WTC11 (cell line): ENCODE results near the gene SCD. TPM values are rescaled to one million over a fixed set of nuclear protein-coding genes. Genes with fewer than 3 reads are reported as not detected.

Experiments used
- ATAC-seq: fragments of 200-7000 bp; cut with Tn5 transposase; 2 replicates; pipeline ENCODE4 v1.10.0; 2021; ENCODE audit warnings: mild to moderate bottlenecking, moderate library complexity
- CTCF ChIA-PET: fragments of 300-600 bp; sonication (Branson Sonifier 250); formaldehyde crosslinking; loops from one replicate; lab custom pipeline; 2021; ENCODE audit warnings: antibody characterized with exemption; lab: Charles Lee
- POLR2A ChIA-PET: fragments of 350-600 bp; sonication (Branson Sonifier 250); formaldehyde crosslinking; loops from one replicate; lab custom pipeline; 2021; ENCODE audit warnings: antibody characterized with exemption; lab: Charles Lee
- DNase-seq: peaks from one replicate; pipeline ENCODE4 v3.0.0; 2021; ENCODE audit warnings: low spot score
- H3K27ac Mint-ChIP-seq: 2 replicates; pipeline ENCODE4 v1.8.0; 2021; ENCODE audit warnings: mixed read lengths
- H3K27me3 Mint-ChIP-seq: 2 replicates; pipeline ENCODE4 v1.8.0; 2021; ENCODE audit warnings: low read depth, mild to moderate bottlenecking, moderate library complexity, mixed read lengths
- H3K36me3 Mint-ChIP-seq: 2 replicates; pipeline ENCODE4 v1.8.0; 2021; ENCODE audit warnings: mixed read lengths
- H3K4me1 Mint-ChIP-seq: 2 replicates; pipeline ENCODE4 v1.8.0; 2022; ENCODE audit warnings: mixed read lengths
- H3K4me3 Mint-ChIP-seq: 2 replicates; pipeline ENCODE4 v1.8.0; 2021; ENCODE audit warnings: mild to moderate bottlenecking, moderate library complexity, mixed read lengths
- H3K9me3 Mint-ChIP-seq: 2 replicates; pipeline ENCODE4 v1.8.0; 2021; ENCODE audit warnings: mixed read lengths
- ETV6 ChIP-seq: sonication (generic); formaldehyde crosslinking; IDR thresholded peaks from 2 replicates; pipeline ENCODE4 v1.8.1; 2022; ENCODE audit warnings: mild to moderate bottlenecking, missing genetic modification reagents
- FOXK1 ChIP-seq: sonication (generic); formaldehyde crosslinking; IDR thresholded peaks from 2 replicates; pipeline ENCODE4 v1.8.0; 2022; ENCODE audit warnings: mild to moderate bottlenecking, moderate library complexity, missing genetic modification reagents
- GABPB1 ChIP-seq: sonication (generic); formaldehyde crosslinking; IDR thresholded peaks from 2 replicates; pipeline ENCODE4 v1.8.1; 2023; ENCODE audit warnings: mild to moderate bottlenecking, missing genetic modification reagents
- GTF2I ChIP-seq: fragments of 250-450 bp; sonication (Bioruptor Pico); conservative IDR thresholded peaks from 2 replicates; pipeline ENCODE4 v1.4.0; 2021; ENCODE audit warnings: mild to moderate bottlenecking
- JAZF1 ChIP-seq: fragments of 250-450 bp; sonication (Bioruptor Pico); IDR thresholded peaks from 2 replicates; pipeline ENCODE4 v1.9.0; 2021; ENCODE audit warnings: moderate library complexity, mild to moderate bottlenecking, inconsistent platforms
- MYBL2 ChIP-seq: sonication (generic); formaldehyde crosslinking; IDR thresholded peaks from 2 replicates; pipeline ENCODE4 v1.8.1; 2023; ENCODE audit warnings: mild to moderate bottlenecking, moderate library complexity, missing genetic modification reagents
- NFE2L1 ChIP-seq: sonication (generic); formaldehyde crosslinking; IDR thresholded peaks from 2 replicates; pipeline ENCODE4 v1.8.1; 2023; ENCODE audit warnings: missing genetic modification reagents
- OVOL2 ChIP-seq: fragments of 250-450 bp; sonication (Bioruptor Pico); IDR thresholded peaks from 2 replicates; pipeline ENCODE4 v1.9.0; 2021; ENCODE audit warnings: mild to moderate bottlenecking, borderline replicate concordance
- ZNF121 ChIP-seq: sonication (generic); formaldehyde crosslinking; IDR thresholded peaks from 2 replicates; pipeline ENCODE4 v1.8.0; 2023; ENCODE audit warnings: missing genetic modification reagents
- ZNF416 ChIP-seq: fragments of 250-450 bp; sonication (Bioruptor Pico); IDR thresholded peaks from 2 replicates; pipeline ENCODE4 v1.9.0; 2021; ENCODE audit warnings: mild to moderate bottlenecking, inconsistent platforms
- ZNF671 ChIP-seq: fragments of 250-450 bp; sonication (Bioruptor Pico); IDR thresholded peaks from 2 replicates; pipeline ENCODE4 v1.8.0; 2021; ENCODE audit warnings: mild to moderate bottlenecking
- total RNA-seq: library from RNA; stranded (reverse); gene quantifications from 3 replicates; pipeline ENCODE4 v1.2.3, GENCODE V29; 2021
- TF ChIP-seq, protein P1 (sequence below): sonication (generic); formaldehyde crosslinking; IDR thresholded peaks from 2 replicates; pipeline ENCODE4 v1.8.1; 2022; ENCODE audit warnings: mild to moderate bottlenecking, moderate library complexity, missing genetic modification reagents
- TF ChIP-seq, protein P2 (sequence below): sonication (generic); formaldehyde crosslinking; IDR thresholded peaks from 2 replicates; pipeline ENCODE4 v1.8.1; 2023; ENCODE audit warnings: mild to moderate bottlenecking, missing genetic modification reagents
- TF ChIP-seq, protein P3 (sequence below): sonication (generic); formaldehyde crosslinking; IDR thresholded peaks from 2 replicates; pipeline ENCODE4 v1.8.0; 2023; ENCODE audit warnings: missing genetic modification reagents
- TF ChIP-seq, protein P4 (sequence below): sonication (generic); formaldehyde crosslinking; IDR thresholded peaks from 2 replicates; pipeline ENCODE4 v1.8.1; 2022; ENCODE audit warnings: low read depth, mild to moderate bottlenecking, moderate library complexity, missing genetic modification reagents, borderline replicate concordance
- TF ChIP-seq, protein P5 (sequence below): fragments of 250-450 bp; sonication (Bioruptor Pico); IDR thresholded peaks from 2 replicates; pipeline ENCODE4 v1.9.0; 2021; ENCODE audit warnings: moderate library complexity, mild to moderate bottlenecking, inconsistent platforms, borderline replicate concordance
- TF ChIP-seq, protein P6 (sequence below): sonication (generic); formaldehyde crosslinking; conservative IDR thresholded peaks from 2 replicates; pipeline ENCODE4 v1.8.1; 2023; ENCODE audit warnings: mild to moderate bottlenecking, low read depth, missing genetic modification reagents, moderate library complexity

Gene SCD
- total RNA-seq, 1 experiment from 2014 or later, result 556 TPM

DNA sequence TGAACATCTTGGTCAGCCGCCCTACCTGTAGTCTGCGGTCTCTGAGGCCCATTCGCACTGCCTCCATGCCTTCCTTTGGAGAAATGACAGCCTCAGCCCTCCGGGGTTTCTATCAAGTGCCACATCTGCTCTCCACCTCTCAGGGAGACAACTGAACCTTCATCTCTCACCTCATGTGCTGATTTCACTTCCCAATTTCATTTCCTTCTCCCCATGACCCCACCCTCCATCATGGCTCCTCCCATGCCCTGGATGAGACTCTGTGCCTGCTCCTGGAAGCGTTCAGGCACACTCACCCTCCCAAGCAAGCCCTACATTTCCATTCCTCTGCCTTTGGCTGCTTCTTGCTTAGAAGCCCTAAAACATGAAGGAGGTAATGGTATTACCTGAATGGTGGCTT lies 7.8 kb upstream of the SCD start (continued):
- TF ChIP-seq, protein P1, sequence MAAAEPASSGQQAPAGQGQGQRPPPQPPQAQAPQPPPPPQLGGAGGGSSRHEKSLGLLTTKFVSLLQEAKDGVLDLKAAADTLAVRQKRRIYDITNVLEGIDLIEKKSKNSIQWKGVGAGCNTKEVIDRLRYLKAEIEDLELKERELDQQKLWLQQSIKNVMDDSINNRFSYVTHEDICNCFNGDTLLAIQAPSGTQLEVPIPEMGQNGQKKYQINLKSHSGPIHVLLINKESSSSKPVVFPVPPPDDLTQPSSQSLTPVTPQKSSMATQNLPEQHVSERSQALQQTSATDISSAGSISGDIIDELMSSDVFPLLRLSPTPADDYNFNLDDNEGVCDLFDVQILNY (CRISPR knock-in tag), result no peak

DNA sequence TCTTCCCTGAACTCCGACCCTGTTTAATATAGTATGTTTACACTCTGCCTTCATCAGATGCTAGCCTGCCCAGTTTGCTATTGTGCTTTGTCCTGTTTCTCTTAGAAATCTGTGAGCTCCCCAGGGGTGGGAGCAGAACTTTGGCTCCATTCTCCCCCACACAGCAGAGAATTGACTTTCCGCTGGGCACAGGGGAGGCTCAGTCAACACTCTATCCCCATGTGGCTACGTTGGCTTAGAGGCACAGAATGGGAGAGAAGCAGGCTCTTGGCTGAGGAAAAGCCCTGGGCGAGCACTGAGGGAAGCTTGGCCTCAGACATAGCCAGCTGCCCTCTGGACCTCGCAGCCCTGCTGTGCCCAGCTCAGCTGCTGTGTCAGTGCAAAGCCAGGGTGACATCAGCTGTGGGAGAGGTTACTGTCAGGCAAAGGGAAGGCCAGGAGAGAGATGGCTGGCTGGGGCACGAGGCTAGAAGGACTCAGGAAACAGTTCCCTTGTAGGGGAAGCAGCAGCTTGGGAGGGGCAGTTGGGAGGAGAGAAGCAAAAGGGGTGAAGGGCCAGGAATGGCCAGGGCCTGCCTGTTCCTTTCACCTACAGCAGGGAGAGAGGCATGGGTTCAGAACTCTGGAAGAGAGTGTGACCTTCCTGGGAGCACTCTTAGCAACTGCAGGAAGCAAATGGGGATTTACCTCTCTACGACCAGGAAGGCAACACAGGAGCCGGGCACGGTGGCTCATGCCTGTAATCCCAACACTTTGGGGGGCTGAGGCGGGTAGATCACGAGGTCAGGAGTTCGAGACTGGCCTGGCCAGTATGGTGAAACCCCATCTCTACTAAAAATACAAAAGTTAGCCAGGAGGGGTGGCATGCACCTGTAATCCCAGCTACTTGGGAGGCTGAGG lies 5.8 kb upstream of the SCD start:
- DNase-seq (no peak), ATAC-seq (no peak)
- no peak overlapping the region for H3K4me3 Mint-ChIP-seq
- H3K27me3 Mint-ChIP-seq, result no peaks in the 10 kb centered on the region; the same call in 1 of the 2 replicates
- H3K27ac Mint-ChIP-seq, result peak overlapping the region; percentile 70
- no peaks in the 10 kb centered on the region for H3K36me3 Mint-ChIP-seq
- ChIA-PET CTCF (interaction anchor here (0.7 to 3.8 kb wide), 5 partner anchors 30 to 178 kb away, joined by 3 to 20 read pairs (median 5); partner anchors contain the start of gene SEC31B), POLR2A (interaction anchor here (0.5 to 0.6 kb wide), 2 partner anchors 57 to 234 kb away, joined by 3 read pairs; no protein-coding TSS in a partner anchor)
- TF ChIP-seq GABPB1 (peak; percentile 68), FOXK1 (CRISPR knock-in tag) (no peak)
- H3K4me1 Mint-ChIP-seq, result peaks cover 44% of the 10 kb centered on the region
- no peaks in the 10 kb centered on the region for H3K9me3 Mint-ChIP-seq

DNA sequence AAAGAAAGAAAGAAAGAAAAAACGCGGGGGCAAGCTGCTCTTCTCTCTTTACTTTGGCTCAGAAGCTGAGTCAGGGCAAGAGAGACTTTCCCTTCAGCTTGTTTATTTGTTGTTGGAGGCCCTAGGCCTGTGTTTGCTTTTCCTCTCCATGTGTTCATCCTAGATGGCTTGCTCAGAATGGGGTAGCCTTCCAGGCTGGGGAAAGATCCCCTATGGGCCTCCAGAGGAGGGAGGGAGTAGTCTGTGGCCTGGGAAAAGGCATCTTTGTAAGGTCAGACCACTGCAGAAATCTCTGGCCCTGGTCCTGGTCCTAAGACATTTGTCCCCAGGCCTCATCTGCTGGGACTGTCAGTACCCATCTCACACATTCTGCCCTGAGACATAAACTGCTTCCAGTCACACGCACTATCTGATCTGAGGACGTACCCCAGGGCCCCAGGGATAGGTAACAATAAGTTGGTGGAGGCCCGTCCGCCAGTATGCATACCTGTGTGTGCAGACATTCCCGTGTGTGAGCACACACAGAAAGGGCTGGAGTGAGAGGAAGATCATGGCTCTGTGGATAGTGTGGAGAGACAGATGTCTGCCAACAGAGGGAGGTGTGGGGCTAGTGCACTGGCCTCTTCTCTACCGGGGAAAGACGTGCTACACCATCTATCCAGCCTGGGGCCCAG lies 4.9 kb upstream of the SCD start:
- Mint-ChIP-seq H3K4me1 (peaks cover 45% of the 10 kb centered on the region), H3K27ac (peak overlapping the region; percentile 62; the same call in 1 of the 2 replicates), H3K9me3 (no peaks in the 10 kb centered on the region), H3K36me3 (no peaks in the 10 kb centered on the region), H3K4me3 (no peak overlapping the region), H3K27me3 (no peaks in the 10 kb centered on the region; the same call in 1 of the 2 replicates)
- TF ChIP-seq, protein P2, sequence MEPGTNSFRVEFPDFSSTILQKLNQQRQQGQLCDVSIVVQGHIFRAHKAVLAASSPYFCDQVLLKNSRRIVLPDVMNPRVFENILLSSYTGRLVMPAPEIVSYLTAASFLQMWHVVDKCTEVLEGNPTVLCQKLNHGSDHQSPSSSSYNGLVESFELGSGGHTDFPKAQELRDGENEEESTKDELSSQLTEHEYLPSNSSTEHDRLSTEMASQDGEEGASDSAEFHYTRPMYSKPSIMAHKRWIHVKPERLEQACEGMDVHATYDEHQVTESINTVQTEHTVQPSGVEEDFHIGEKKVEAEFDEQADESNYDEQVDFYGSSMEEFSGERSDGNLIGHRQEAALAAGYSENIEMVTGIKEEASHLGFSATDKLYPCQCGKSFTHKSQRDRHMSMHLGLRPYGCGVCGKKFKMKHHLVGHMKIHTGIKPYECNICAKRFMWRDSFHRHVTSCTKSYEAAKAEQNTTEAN, result no peak
- TF ChIP-seq GABPB1, result 0 out of 2 replicates have a peak, but pooled peaks have one; percentile 12
- ATAC-seq (peak; percentile 72), DNase-seq (peak; percentile 68)
- POLR2A ChIA-PET, result interaction anchor here (1.4 kb wide), 1 partner anchor 32 kb away, joined by 5 read pairs; no protein-coding TSS in a partner anchor
- CTCF ChIA-PET, result interaction anchor here (0.7 to 3.8 kb wide), 11 partner anchors 29 to 194 kb away, joined by 3 to 20 read pairs (median 4); partner anchors contain the start of genes HIF1AN and SEC31B

DNA sequence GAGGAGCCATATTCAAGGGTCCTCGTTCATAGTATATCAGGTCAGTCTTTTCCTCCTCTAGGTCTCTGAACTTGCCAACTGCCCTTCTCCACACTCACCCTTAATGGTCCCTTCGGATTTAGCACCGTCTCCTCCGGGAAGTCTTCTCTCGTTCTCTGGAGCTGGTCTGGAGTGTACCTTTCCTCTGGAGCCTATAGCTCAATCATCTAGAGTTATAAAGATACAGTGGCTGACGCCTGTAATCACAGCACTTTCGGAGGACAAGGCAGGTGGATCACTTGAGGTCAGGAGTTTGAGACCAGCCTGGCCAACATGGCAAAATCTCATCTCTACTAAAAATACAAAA lies 4.4 kb upstream of the SCD start:
- H3K9me3 Mint-ChIP-seq, result no peaks in the 10 kb centered on the region
- H3K27ac Mint-ChIP-seq, result no peak overlapping the region

DNA sequence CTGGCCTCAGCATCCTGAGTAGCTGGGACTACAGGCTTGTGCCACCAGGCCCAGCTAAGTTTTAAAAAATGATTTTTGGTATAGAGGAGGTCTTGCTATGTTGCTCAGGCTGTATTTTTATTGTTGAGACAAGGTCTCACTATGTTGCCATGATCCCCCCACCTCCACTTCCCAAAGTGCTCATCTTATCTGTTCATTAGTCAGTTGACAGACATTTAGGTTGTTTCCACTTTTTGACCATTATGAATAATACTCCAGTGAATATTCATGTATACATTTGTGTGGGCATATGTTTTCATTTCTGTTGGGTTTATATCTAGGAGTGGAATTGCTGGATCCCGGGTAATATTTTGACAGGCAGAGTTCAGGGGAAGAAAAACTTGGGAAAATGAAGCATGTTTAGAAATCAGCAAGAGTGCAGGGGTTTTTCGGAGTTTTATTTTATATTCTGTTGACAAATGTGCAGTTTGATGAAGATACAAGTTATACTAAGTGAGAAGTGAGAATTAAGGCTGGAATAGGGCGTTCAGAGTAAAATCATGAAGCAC lies 2.7 kb upstream of the SCD start:
- Mint-ChIP-seq H3K4me3 (no peak overlapping the region), H3K27ac (peak overlapping the region; percentile 7; the same call in 1 of the 2 replicates), H3K9me3 (no peaks in the 10 kb centered on the region), H3K27me3 (no peaks in the 10 kb centered on the region; the same call in 1 of the 2 replicates), H3K4me1 (peaks cover 58% of the 10 kb centered on the region), H3K36me3 (peaks cover 18% of the 10 kb centered on the region)
- DNase-seq, result no peak
- CTCF ChIA-PET, result interaction anchor here (1.3 to 3.8 kb wide), 4 partner anchors 138 to 175 kb away, joined by 3 to 27 read pairs (median 18); partner anchors contain the start of gene SEC31B
- POLR2A ChIA-PET, result interaction anchor here (5.5 kb wide), 1 partner anchor 30 kb away, joined by 104 read pairs; no protein-coding TSS in a partner anchor
- no peak for ATAC-seq
- TF ChIP-seq ZNF416 (CRISPR knock-in tag) (no peak), NFE2L1 (CRISPR knock-in tag) (no peak), ZNF121 (CRISPR knock-in tag) (no peak), JAZF1 (CRISPR knock-in tag) (no peak), MYBL2 (CRISPR knock-in tag) (no peak)
- TF ChIP-seq, protein P3, sequence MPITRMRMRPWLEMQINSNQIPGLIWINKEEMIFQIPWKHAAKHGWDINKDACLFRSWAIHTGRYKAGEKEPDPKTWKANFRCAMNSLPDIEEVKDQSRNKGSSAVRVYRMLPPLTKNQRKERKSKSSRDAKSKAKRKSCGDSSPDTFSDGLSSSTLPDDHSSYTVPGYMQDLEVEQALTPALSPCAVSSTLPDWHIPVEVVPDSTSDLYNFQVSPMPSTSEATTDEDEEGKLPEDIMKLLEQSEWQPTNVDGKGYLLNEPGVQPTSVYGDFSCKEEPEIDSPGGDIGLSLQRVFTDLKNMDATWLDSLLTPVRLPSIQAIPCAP, result no peak
- TF ChIP-seq, protein P4, sequence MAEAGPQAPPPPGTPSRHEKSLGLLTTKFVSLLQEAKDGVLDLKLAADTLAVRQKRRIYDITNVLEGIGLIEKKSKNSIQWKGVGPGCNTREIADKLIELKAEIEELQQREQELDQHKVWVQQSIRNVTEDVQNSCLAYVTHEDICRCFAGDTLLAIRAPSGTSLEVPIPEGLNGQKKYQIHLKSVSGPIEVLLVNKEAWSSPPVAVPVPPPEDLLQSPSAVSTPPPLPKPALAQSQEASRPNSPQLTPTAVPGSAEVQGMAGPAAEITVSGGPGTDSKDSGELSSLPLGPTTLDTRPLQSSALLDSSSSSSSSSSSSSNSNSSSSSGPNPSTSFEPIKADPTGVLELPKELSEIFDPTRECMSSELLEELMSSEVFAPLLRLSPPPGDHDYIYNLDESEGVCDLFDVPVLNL (CRISPR knock-in tag), result no peak
- TF ChIP-seq, protein P5, sequence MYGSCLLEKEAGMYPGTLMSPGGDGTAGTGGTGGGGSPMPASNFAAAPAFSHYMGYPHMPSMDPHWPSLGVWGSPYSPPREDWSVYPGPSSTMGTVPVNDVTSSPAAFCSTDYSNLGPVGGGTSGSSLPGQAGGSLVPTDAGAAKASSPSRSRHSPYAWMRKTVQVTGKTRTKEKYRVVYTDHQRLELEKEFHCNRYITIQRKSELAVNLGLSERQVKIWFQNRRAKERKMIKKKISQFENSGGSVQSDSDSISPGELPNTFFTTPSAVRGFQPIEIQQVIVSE (CRISPR knock-in tag), result no peak
- TF ChIP-seq, protein P6, sequence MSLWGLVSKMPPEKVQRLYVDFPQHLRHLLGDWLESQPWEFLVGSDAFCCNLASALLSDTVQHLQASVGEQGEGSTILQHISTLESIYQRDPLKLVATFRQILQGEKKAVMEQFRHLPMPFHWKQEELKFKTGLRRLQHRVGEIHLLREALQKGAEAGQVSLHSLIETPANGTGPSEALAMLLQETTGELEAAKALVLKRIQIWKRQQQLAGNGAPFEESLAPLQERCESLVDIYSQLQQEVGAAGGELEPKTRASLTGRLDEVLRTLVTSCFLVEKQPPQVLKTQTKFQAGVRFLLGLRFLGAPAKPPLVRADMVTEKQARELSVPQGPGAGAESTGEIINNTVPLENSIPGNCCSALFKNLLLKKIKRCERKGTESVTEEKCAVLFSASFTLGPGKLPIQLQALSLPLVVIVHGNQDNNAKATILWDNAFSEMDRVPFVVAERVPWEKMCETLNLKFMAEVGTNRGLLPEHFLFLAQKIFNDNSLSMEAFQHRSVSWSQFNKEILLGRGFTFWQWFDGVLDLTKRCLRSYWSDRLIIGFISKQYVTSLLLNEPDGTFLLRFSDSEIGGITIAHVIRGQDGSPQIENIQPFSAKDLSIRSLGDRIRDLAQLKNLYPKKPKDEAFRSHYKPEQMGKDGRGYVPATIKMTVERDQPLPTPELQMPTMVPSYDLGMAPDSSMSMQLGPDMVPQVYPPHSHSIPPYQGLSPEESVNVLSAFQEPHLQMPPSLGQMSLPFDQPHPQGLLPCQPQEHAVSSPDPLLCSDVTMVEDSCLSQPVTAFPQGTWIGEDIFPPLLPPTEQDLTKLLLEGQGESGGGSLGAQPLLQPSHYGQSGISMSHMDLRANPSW (CRISPR knock-in tag), result no peak

More for the DNA sequence above, 4.4 kb upstream of the SCD start:
- ATAC-seq (no peak), DNase-seq (no peak)
- Mint-ChIP-seq H3K4me3 (no peak overlapping the region), H3K36me3 (peaks cover 1% of the 10 kb centered on the region; the same call in 1 of the 2 replicates), H3K27me3 (no peaks in the 10 kb centered on the region; the same call in 1 of the 2 replicates), H3K4me1 (peaks cover 45% of the 10 kb centered on the region)
- ChIA-PET POLR2A (interaction anchor here (1.4 kb wide), 1 partner anchor 31 kb away, joined by 5 read pairs; no protein-coding TSS in a partner anchor), CTCF (interaction anchor here (0.5 to 3.8 kb wide), 12 partner anchors 9 to 280 kb away, joined by 3 to 20 read pairs (median 4); partner anchors contain the start of genes HIF1AN and SEC31B)
- no peak for TF ChIP-seq OVOL2 (CRISPR knock-in tag)
- no peak for TF ChIP-seq ZNF671
- TF ChIP-seq ETV6 (CRISPR knock-in tag), result no peak
- TF ChIP-seq GTF2I, result no peak
